Epithelial cell of proximal tubule (primary cell): ENCODE results near the gene RAPGEF5. TPM values are rescaled to one million over a fixed set of nuclear protein-coding genes. Genes with fewer than 3 reads are reported as not detected.

Experiments used
- DNase-seq: peaks from one replicate; pipeline ENCODE4 v3.0.0-alpha.2; 2011; ENCODE audit warnings: low read depth
- H3K4me3 ChIP-seq: 2 replicates; pipeline ENCODE4 v1.5.1; 2011; ENCODE audit warnings: low read depth, mild to moderate bottlenecking, low read length
- CTCF ChIP-seq: conservative IDR thresholded peaks from 2 replicates; pipeline ENCODE4 v1.5.1; 2012; ENCODE audit warnings: low read depth, mild to moderate bottlenecking, low read length
- total RNA-seq: library from RNA; depleted of rRNA; stranded (reverse); fragments of >200 nt; gene quantifications from 2 replicates; pipeline ENCODE4 v1.2.3, GENCODE V29; 2015

Gene RAPGEF5
- total RNA-seq, 1 donor from 2014 or later = 8.3 TPM

GRCh38 chr7:22138886-22139285 lies 218.1 kb downstream of the RAPGEF5 start:
- TF ChIP-seq CTCF = no peak
- DNase-seq = no peak
- H3K4me3 ChIP-seq = no peak overlapping the region

DNA sequence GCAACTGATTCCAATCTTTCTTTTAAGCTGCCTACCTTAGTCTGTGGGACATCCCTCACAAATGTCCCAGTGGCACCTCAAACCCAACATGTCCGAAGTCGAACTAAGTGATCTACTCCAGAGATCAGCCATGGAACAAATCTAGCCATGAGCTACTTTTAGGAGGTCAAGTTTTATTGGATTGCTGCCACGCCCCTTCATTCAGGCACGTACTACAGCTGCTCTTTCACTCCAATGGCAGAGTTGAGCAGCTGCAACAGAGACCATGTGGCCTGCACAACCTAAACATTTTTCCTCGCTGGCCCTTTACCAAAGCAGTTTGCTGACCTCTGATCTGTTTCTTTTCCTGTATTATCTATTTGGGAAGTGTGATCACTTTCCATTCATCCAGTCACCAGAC lies 218.8 kb downstream of the RAPGEF5 start:
- no peak for TF ChIP-seq CTCF
- no peak overlapping the region for H3K4me3 ChIP-seq
- DNase-seq = no peak

DNA sequence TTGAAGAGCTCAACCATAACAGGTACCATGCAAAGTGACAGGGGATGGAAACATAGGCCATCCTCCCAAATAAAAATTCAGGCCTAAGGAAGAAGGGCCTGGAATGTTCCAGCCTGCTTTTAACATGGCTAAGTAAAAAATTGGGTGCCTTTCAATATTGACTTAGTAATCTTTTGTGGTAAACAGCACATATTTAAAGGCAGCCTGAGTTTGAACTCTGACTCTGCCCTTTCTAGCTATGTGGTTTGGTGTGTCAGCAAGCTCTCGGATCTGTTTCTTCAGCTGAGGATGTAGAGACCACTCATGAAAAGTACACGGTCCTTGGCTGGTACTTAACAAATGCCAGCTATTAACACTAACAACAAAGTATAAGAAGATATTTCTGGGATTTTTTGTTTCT lies 219.5 kb downstream of the RAPGEF5 start:
- TF ChIP-seq CTCF = no peak
- DNase-seq = no peak
- H3K4me3 ChIP-seq = no peak overlapping the region

DNA sequence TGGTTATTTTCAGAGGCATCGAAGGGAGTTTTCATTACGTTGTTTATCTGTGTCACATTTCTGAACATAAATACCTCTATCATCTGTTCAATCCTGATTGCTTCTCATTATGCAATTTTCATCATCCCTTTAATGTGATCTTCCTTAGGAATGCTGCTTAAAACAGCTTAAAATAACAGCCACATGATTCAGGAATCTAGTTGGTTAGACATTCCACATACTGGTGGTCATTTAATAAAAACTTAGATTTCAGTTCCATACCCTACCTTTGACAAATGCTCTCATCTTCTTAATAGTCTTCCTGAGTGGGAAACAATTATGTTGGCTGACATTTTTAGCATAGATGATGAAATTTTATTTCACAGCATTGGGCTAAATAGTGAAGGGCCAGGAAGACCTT lies 219.9 kb downstream of the RAPGEF5 start:
- no peak overlapping the region for H3K4me3 ChIP-seq
- no peak for TF ChIP-seq CTCF
- no peak for DNase-seq

DNA sequence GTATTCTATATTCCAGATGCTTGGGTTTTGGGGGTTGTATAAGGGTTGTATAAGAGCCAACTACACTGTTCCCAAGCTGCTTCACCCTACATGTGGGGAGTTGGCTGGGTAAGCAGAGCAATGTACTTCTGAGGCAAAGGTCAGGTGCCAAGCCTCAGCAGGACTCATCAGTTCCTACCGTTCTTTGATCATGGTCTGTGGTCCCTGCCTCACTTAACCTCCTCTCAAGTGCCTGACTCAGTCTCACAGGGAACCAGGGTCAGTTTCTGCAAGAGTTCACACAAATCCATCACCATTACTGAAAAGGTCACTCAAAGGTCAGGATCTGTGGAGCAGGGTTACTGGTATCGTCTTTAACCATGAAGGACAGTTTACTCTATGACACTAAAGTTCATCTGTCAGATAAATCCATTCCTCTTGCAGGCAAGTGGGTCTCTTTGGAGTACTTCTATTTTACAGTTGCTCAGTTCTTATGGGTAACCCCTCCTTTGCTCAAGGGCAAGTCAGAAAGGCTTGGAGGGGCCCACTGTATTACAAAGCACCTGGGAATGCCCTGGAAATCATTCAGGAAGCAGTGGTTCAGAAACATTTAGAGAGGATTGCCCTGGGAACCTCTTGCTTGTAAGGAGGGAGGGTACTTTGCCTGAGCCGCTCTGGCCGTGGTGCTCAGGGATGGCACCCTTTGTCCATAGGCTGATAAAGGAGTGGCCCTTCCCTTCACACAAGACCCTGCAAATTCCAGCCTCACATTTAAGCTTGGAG lies 227.0 kb downstream of the RAPGEF5 start:
- H3K4me3 ChIP-seq = no peak overlapping the region
- DNase-seq = no peak
- no peak for TF ChIP-seq CTCF

DNA sequence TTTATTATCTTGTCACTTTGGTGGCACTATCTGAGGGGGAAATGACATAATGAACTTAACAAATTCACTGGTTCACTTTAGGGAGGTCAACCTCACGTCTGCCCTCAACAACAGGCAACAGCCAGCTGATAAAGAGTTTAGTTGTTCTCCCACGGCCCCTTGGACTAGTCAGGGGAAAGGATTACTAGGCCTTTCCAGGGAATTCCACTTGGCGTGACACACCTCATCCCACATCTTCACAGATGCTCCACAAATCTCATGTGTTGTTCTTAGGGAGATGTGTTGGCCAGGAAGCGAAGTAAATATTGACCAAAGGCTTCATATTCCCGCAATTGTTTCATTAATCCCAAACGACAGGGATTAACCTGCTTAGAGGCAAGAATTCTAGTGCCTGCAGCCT lies 227.8 kb downstream of the RAPGEF5 start:
- H3K4me3 ChIP-seq = no peak overlapping the region
- TF ChIP-seq CTCF = no peak
- DNase-seq = no peak

GRCh38 chr7:22128528-22128920 lies 228.4 kb downstream of the RAPGEF5 start:
- no peak overlapping the region for H3K4me3 ChIP-seq
- no peak for DNase-seq
- TF ChIP-seq CTCF = no peak
